Measurements from ENCODE around the gene CACNA2D3.
A peak's percentile ranks its signal among the peaks of the same experiment; 100 is the strongest.

Gene CACNA2D3

GRCh38 chr3:54826251-54826691, 703.9 kb downstream of the CACNA2D3 start:
- no peak for DNase-seq (ENCODE audit: extremely low read depth in 1 of 2, low read depth in 1 of 2)

DNA sequence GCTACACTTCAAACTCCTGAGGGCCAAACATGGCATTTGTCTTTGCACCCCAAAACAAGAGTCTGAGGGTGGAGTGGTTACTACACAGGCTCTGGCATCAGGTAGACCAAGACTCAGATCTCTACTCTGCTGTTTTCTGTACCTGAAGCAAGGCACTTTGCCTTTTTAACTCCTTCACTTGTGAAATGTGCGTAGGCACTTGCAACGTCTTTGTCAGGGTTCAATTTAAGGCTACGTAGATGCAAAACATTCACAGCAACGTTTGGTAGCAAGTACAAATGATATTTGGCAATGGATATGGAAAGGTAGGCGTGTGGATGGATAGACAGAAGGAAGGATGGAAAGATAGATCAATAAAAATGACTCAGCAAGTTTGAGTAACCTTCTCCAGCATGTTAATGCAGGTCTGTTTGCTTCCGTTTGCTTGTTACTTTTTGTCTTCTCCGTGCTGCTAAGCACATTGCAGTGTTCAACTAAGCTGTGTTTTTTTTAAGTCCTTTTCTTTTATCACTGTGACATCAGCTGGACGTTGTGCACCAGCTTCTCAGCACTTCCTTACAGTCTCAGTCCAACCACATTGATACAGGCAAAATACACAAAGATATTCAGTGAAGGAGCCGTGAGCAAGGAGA, 704.8 kb downstream of the CACNA2D3 start:
- DNase-seq (ENCODE audit: extremely low read depth in 1 of 2, low read depth in 1 of 2) = no peak

DNA sequence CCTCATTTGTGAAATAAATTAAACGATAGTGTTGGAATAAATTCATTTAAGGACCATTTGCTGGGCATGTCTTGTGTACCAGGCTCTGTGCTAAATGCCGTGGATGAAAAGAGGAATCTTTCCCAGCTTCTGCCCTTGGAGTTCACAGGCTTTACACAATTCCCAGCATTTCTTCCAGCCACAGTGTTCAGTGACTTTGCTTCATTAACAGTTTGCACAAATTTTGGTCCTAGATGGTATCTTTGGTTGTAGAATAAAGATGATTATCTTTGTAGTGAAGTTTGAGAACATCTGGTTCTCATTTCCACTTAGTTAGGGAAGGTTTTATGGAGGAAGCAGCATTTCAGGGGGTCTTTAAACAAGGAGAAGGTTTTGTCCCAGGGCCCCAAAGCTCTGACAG, 705.4 kb downstream of the CACNA2D3 start:
- DNase-seq (ENCODE audit: extremely low read depth in 1 of 2, low read depth in 1 of 2) = no peak

- DNase-seq (ENCODE audit: extremely low read depth in 1 of 2, low read depth in 1 of 2) = no peak
These were observed 708.3 kb downstream of the CACNA2D3 start for GRCh38 chr3:54830658-54831057.

- no peak for DNase-seq (ENCODE audit: extremely low read depth in 1 of 2, low read depth in 1 of 2)
These were observed 708.8 kb downstream of the CACNA2D3 start for GRCh38 chr3:54831112-54831511.

- DNase-seq (ENCODE audit: extremely low read depth in 1 of 2, low read depth in 1 of 2) = no peak
These were observed 710.5 kb downstream of the CACNA2D3 start for GRCh38 chr3:54832876-54833275.

DNA sequence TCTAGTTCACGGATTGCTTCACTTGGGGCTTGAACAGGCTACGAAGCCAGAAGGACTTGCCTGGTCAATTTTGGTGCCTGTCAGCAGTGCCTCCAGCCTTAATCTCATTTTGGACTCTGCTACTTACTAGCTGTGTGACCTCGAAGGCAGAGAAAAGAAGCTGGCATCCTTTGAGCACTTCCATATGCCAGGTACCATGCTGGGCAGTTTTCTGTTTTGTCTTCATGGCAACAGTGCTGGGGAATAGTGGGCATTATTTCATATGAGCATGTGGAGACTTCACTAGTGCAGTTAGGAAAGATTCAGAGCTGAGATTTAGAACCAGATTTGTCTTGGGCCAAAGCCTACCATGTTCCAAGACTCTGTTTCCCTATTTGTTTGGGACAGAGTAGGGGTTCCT, 713.3 kb downstream of the CACNA2D3 start:
- no peak for DNase-seq (ENCODE audit: extremely low read depth in 1 of 2, low read depth in 1 of 2)

- no peak for DNase-seq (ENCODE audit: extremely low read depth in 1 of 2, low read depth in 1 of 2)
These were observed 714.5 kb downstream of the CACNA2D3 start for GRCh38 chr3:54836871-54837270.

DNA sequence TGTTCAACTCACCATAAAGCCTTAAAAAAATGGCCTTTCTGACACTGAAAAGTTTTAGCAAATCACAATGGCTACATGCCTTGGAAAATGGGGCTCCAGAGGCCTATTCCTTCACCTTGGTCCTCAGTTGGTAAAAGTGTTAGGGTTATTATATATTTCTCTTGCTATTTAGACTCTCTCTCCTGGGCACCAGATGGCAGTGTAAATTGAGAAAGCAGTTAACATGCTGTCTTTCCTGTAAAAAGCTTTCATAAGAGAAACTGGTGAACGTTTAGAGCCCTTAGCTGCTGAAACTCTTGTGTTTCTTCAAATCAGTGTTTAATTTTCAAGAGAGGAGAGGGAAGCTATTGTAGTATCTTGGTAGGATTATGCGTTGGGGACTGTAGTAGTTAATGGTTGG, 715.6 kb downstream of the CACNA2D3 start:
- no peak for DNase-seq (ENCODE audit: extremely low read depth in 1 of 2, low read depth in 1 of 2)

- DNase-seq (ENCODE audit: extremely low read depth in 1 of 2, low read depth in 1 of 2) = no peak
These were observed 719.1 kb downstream of the CACNA2D3 start for GRCh38 chr3:54841471-54841870.

DNA sequence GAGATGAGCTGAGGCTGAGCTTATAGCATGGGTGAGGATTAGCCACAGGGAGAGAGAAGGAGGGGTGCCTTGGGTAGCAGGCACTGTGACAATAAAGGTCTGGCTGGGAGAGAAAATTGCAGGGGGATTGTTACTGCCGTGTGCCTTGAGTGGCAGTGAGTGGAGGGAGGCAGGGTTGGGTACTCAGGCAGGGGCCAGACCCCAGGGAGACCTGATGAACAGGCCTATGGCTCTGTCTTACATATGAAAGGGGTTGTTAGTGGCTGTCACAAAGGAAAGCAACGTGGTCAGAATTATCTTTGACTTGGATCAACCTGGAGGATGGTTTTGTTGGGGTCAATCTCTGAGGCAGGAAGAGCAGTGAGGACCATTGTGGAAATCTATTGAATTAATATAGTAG, 721.0 kb downstream of the CACNA2D3 start:
- DNase-seq (ENCODE audit: extremely low read depth in 1 of 2, low read depth in 1 of 2) = no peak

- DNase-seq (ENCODE audit: extremely low read depth in 1 of 2, low read depth in 1 of 2) = no peak
These were observed 721.9 kb downstream of the CACNA2D3 start for GRCh38 chr3:54844211-54844610.

- no peak for DNase-seq (ENCODE audit: extremely low read depth in 1 of 2, low read depth in 1 of 2)
These were observed 722.7 kb downstream of the CACNA2D3 start for GRCh38 chr3:54845011-54845410.

- DNase-seq (ENCODE audit: extremely low read depth in 1 of 2, low read depth in 1 of 2) = no peak
These were observed 723.2 kb downstream of the CACNA2D3 start for GRCh38 chr3:54845551-54845950.

DNA sequence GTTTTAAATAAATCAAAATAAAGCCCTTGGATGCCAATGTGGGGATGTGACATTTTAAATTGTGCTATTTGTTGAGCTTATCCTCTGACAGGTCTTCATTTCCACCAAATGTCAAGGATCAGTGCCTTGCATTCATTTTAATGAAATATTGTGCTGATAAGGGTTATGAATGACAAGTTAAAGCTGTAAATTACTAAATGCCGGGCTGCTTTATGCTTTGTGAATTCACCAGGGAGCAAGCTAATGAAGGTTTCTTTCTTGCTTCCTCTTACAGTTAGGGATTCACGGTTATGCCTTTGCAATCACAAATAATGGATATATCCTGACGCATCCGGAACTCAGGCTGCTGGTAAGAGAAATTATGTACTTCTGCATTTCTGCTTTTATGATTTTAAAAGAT, 723.8 kb downstream of the CACNA2D3 start:
- DNase-seq (ENCODE audit: extremely low read depth in 1 of 2, low read depth in 1 of 2) = no peak

DNA sequence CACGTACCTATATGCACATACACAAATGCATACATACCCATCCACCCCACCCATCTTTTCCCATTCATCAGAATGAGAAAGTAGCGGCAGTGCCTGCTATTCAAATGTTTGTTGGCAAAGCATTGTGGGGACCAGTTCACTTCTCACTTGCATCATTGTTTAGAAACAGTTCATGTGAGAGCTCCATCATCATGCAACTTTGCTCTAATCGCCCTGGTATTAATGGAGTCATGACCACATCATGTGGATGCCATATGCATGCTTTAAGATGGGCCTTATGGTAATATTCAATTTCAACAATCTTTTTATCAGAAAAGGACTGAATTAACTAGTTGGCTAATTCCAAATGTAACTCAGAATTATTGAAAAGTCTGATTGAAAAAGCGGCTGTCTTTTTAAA, 725.0 kb downstream of the CACNA2D3 start:
- DNase-seq (ENCODE audit: extremely low read depth in 1 of 2, low read depth in 1 of 2) = no peak

- DNase-seq (ENCODE audit: extremely low read depth in 1 of 2, low read depth in 1 of 2) = no peak
These were observed 727.0 kb downstream of the CACNA2D3 start for GRCh38 chr3:54849360-54849759.

GRCh38 chr3:54850484-54851018, 728.2 kb downstream of the CACNA2D3 start:
- DNase-seq (ENCODE audit: extremely low read depth in 1 of 2, low read depth in 1 of 2) = no peak

GRCh38 chr3:54853573-54854404, 731.4 kb downstream of the CACNA2D3 start:
- DNase-seq (ENCODE audit: extremely low read depth in 1 of 2, low read depth in 1 of 2) = peak; percentile 14 to 16

DNA sequence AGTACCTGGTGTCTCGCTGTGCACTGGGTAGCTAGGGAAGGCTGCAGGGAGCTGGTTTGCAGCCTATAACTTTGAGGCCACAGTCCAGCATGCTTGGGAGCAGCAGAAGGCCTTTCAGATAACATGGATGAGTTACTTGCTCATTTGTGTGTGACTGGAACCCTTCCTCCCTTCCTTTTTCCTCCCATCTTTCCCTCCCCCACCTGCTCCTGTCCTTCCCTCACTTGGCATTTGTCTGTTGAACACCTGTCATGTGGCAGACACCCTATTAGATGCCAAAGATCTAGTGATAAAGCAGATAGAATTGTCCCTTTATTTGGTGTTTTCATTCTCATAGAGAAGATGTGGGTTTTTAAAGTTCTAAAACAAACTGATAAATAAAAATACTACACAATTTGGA, 733.9 kb downstream of the CACNA2D3 start:
- no peak for DNase-seq (ENCODE audit: extremely low read depth in 1 of 2, low read depth in 1 of 2)

DNA sequence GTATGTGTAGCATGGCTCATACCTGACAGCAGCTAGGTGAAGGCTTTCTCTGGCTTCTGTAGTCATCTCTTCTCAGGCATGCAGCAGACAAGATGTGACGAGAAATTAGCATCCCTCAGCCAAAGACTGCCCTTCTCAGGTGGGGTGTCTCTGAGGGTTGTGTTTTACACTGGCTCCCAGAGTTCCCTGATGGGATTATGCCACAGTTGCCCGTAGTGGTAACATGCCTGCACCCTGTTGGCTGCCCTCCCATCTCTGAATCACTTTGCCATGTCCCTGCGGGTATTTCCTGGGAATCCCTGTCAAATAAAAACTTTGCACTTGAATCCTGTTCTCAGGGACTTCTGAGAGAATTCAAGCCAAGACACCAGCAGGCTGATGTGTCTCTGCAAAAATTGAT, 735.0 kb downstream of the CACNA2D3 start:
- DNase-seq (ENCODE audit: extremely low read depth in 1 of 2, low read depth in 1 of 2) = no peak
